ENCODE measurements around the gene ANKIB1. TPM values are rescaled to one million over a fixed set of nuclear protein-coding genes. Genes with fewer than 3 reads are reported as not detected.

The ANKIB1 gene
- polyA plus RNA-seq, 1 of the 3 experiments (the other 2 are of a cell fraction): 24.6 TPM

DNA sequence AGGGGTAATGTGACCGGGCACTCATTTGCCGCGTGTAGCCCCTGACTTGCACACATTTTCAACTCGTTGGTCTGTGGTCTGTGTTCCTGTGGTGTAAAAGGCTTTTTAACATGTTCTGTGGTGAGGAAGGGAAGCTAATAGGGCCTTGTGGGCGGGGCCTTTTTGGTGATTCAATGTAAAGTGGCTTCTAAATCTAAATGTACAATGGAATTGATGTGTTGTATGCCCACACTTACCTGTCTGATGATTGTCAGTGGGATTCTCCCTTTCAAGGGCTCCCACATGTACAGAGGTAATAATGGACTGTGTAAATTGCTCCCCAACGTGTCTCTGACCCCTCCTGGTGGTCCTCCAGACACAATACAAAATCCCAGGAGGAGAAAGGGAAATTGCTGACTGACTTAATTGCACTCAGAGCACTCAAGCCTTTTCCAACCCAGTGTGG is 158.4 kb downstream of the ANKIB1 start (continued):
- TF ChIP-seq, protein P1, sequence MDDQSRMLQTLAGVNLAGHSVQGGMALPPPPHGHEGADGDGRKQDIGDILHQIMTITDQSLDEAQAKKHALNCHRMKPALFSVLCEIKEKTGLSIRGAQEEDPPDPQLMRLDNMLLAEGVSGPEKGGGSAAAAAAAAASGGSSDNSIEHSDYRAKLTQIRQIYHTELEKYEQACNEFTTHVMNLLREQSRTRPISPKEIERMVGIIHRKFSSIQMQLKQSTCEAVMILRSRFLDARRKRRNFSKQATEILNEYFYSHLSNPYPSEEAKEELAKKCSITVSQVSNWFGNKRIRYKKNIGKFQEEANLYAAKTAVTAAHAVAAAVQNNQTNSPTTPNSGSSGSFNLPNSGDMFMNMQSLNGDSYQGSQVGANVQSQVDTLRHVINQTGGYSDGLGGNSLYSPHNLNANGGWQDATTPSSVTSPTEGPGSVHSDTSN (IDR thresholded peaks at IDR 0.05): no peak
- TF ChIP-seq POLR2AphosphoS5 (IDR thresholded peaks at IDR 0.05; ENCODE audit: low read depth, low read length) (no peak), FOXM1 (IDR thresholded peaks at IDR 0.05; ENCODE audit: low read depth) (no peak), RXRA (IDR thresholded peaks at IDR 0.05; ENCODE audit: borderline replicate concordance, low read depth) (no peak), FOSL2 (IDR thresholded peaks at IDR 0.05; ENCODE audit: borderline replicate concordance, low read depth) (no peak), RFX5 (IDR thresholded peaks at IDR 0.05; ENCODE audit: low read length) (no peak)

DNA sequence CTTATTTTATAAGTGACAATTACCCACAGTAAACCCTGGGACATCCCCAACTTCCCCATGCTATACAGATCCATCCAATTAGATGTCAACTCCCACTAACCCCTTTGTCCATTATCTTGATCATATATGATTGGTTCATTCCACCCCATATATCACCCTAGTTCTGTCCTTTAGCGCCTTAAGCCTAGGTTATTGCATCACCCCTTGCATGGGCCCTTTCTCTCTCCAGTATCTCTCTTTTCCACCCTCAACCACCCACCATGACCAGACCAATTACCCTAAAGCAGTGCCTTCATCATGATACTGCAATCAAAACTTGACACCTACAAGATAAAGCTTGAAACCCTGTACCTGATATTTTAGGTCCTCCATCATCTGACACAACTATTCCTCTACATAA is 163.6 kb downstream of the ANKIB1 start:
- 96% methylated on average over 1 of the region's 1 CpG for WGBS (ENCODE audit: low lambda C conversion rate)
- Histone ChIP-seq H3K4me3 (ENCODE audit: low read depth in 2 of 2, low read length in 1 of 2) (no peak overlapping the region), H3K9me2 (no peaks in the 10 kb centered on the region), H3K27me3 (ENCODE audit: insufficient read depth) (no peaks in the 10 kb centered on the region), H3K36me3 (replicated peaks in 1 of 2; ENCODE audit: control insufficient read depth in 1 of 2, insufficient read depth in 2 of 2, low read length in 1 of 2) (no peaks in the 10 kb centered on the region), H3K9me3 (no peaks in the 10 kb centered on the region), H2AFZ (ENCODE audit: low read depth) (no peak overlapping the region), H3K9ac (no peak overlapping the region), H3K79me2 (ENCODE audit: insufficient read depth) (no peaks in the 10 kb centered on the region), H3F3A (replicated peaks; ENCODE audit: insufficient read depth) (no peaks in the 10 kb centered on the region), H4K20me1 (ENCODE audit: insufficient read depth) (no peaks in the 10 kb centered on the region), H3K27ac (ENCODE audit: low read depth in 2 of 2, low read length in 1 of 2) (no peak overlapping the region), H3K4me2 (no peak overlapping the region), H3K4me1 (ENCODE audit: control insufficient read depth in 1 of 2, insufficient read depth in 2 of 2, low read depth in 1 of 2, low read length in 1 of 2) (no peaks in the 10 kb centered on the region)
- TF ChIP-seq, protein P2, sequence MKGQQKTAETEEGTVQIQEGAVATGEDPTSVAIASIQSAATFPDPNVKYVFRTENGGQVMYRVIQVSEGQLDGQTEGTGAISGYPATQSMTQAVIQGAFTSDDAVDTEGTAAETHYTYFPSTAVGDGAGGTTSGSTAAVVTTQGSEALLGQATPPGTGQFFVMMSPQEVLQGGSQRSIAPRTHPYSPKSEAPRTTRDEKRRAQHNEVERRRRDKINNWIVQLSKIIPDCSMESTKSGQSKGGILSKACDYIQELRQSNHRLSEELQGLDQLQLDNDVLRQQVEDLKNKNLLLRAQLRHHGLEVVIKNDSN (IDR thresholded peaks at IDR 0.05; ENCODE audit: borderline replicate concordance, low read depth): no peak
- TF ChIP-seq MEF2A (IDR thresholded peaks at IDR 0.05; ENCODE audit: borderline replicate concordance, low read depth) (no peak), EZH2phosphoT487 (IDR thresholded peaks at IDR 0.05; ENCODE audit: borderline replicate concordance, low read depth) (no peak), GABPA (IDR thresholded peaks at IDR 0.05; ENCODE audit: low read depth) (no peak), MXI1 (IDR thresholded peaks at IDR 0.05; ENCODE audit: low read depth, low read length) (no peak), GATA2 (CRISPR knock-in tag; IDR thresholded peaks at IDR 0.05) (no peak), FOXM1 (IDR thresholded peaks at IDR 0.05; ENCODE audit: low read depth) (no peak), TEAD4 (IDR thresholded peaks at IDR 0.05; ENCODE audit: borderline replicate concordance, insufficient read depth) (no peak), EP300 (IDR thresholded peaks at IDR 0.05; ENCODE audit: borderline replicate concordance in 1 of 2, low read depth in 1 of 2, low read length in 1 of 2) (no peak), JUND (IDR thresholded peaks at IDR 0.05) (no peak), YY1 (IDR thresholded peaks at IDR 0.05; ENCODE audit: low read depth) (no peak), NRF1 (IDR thresholded peaks at IDR 0.05; ENCODE audit: low read depth, low read length) (no peak), ELF1 (IDR thresholded peaks at IDR 0.05) (no peak), RAD21 (IDR thresholded peaks at IDR 0.05; ENCODE audit: low read length) (no peak), RXRA (IDR thresholded peaks at IDR 0.05; ENCODE audit: borderline replicate concordance, low read depth) (no peak), TAF1 (IDR thresholded peaks at IDR 0.05; ENCODE audit: borderline replicate concordance, low read depth, low read length) (no peak)
- TF ChIP-seq, protein P3, sequence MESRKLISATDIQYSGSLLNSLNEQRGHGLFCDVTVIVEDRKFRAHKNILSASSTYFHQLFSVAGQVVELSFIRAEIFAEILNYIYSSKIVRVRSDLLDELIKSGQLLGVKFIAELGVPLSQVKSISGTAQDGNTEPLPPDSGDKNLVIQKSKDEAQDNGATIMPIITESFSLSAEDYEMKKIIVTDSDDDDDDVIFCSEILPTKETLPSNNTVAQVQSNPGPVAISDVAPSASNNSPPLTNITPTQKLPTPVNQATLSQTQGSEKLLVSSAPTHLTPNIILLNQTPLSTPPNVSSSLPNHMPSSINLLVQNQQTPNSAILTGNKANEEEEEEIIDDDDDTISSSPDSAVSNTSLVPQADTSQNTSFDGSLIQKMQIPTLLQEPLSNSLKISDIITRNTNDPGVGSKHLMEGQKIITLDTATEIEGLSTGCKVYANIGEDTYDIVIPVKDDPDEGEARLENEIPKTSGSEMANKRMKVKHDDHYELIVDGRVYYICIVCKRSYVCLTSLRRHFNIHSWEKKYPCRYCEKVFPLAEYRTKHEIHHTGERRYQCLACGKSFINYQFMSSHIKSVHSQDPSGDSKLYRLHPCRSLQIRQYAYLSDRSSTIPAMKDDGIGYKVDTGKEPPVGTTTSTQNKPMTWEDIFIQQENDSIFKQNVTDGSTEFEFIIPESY (IDR thresholded peaks at IDR 0.05; ENCODE audit: borderline replicate concordance, low read depth): no peak
- TF ChIP-seq, protein P4, sequence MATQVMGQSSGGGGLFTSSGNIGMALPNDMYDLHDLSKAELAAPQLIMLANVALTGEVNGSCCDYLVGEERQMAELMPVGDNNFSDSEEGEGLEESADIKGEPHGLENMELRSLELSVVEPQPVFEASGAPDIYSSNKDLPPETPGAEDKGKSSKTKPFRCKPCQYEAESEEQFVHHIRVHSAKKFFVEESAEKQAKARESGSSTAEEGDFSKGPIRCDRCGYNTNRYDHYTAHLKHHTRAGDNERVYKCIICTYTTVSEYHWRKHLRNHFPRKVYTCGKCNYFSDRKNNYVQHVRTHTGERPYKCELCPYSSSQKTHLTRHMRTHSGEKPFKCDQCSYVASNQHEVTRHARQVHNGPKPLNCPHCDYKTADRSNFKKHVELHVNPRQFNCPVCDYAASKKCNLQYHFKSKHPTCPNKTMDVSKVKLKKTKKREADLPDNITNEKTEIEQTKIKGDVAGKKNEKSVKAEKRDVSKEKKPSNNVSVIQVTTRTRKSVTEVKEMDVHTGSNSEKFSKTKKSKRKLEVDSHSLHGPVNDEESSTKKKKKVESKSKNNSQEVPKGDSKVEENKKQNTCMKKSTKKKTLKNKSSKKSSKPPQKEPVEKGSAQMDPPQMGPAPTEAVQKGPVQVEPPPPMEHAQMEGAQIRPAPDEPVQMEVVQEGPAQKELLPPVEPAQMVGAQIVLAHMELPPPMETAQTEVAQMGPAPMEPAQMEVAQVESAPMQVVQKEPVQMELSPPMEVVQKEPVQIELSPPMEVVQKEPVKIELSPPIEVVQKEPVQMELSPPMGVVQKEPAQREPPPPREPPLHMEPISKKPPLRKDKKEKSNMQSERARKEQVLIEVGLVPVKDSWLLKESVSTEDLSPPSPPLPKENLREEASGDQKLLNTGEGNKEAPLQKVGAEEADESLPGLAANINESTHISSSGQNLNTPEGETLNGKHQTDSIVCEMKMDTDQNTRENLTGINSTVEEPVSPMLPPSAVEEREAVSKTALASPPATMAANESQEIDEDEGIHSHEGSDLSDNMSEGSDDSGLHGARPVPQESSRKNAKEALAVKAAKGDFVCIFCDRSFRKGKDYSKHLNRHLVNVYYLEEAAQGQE (IDR thresholded peaks at IDR 0.05; ENCODE audit: low read depth, low read length): no peak
- TF ChIP-seq, protein P5, sequence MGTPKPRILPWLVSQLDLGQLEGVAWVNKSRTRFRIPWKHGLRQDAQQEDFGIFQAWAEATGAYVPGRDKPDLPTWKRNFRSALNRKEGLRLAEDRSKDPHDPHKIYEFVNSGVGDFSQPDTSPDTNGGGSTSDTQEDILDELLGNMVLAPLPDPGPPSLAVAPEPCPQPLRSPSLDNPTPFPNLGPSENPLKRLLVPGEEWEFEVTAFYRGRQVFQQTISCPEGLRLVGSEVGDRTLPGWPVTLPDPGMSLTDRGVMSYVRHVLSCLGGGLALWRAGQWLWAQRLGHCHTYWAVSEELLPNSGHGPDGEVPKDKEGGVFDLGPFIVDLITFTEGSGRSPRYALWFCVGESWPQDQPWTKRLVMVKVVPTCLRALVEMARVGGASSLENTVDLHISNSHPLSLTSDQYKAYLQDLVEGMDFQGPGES (IDR thresholded peaks at IDR 0.05; ENCODE audit: low read depth, low read length): no peak
- DNase-seq: no peak
- POLR2A ChIA-PET: no interaction called here
- CTCF ChIA-PET: interaction anchor here (6.3 kb wide), 1 partner anchor 16 kb away, joined by 59 read pairs; no protein-coding TSS in a partner anchor
